SK-N-SH treated with all-trans-retinoic acid at 6 μM for 48 hours (cell line): Measurements from ENCODE around the gene GPR156.

Experiments used
- CREB5 ChIP-seq: fragments of 250-450 bp; sonication (Bioruptor Pico); IDR thresholded peaks from 2 replicates; pipeline ENCODE4 v1.5.1; 2020; ENCODE audit warnings: low read depth, mild to moderate bottlenecking, moderate library complexity
- ESRRG ChIP-seq: fragments of 250-450 bp; sonication (Bioruptor Pico); IDR thresholded peaks from 2 replicates; pipeline ENCODE4 v1.6.1; 2021; ENCODE audit warnings: mild to moderate bottlenecking
- RARB ChIP-seq: fragments of 250-450 bp; sonication (Bioruptor Pico); IDR thresholded peaks from 2 replicates; pipeline ENCODE4 v1.8.0; 2021; ENCODE audit warnings: mild to moderate bottlenecking, moderate library complexity
- ZC3H10 ChIP-seq: fragments of 250-450 bp; sonication (Bioruptor Pico); IDR thresholded peaks from 2 replicates; pipeline ENCODE4 v1.5.1; 2021; ENCODE audit warnings: mild to moderate bottlenecking, moderate library complexity
- ZFP3 ChIP-seq: fragments of 250-450 bp; sonication (Bioruptor Pico); IDR thresholded peaks from 2 replicates; pipeline ENCODE4 v1.5.0; 2020; ENCODE audit warnings: mild to moderate bottlenecking, moderate library complexity
- ZFP30 ChIP-seq: fragments of 450-650 bp; formaldehyde crosslinking; IDR thresholded peaks from 2 replicates; pipeline ENCODE4 v1.5.0; 2022; ENCODE audit warnings: mild to moderate bottlenecking, moderate library complexity
- ZNF565 ChIP-seq: fragments of 450-650 bp; formaldehyde crosslinking; conservative IDR thresholded peaks from 2 replicates; pipeline ENCODE4 v1.5.0; 2020; ENCODE audit warnings: low read depth, mild to moderate bottlenecking, moderate library complexity
- ZNF70 ChIP-seq: fragments of 450-650 bp; formaldehyde crosslinking; IDR thresholded peaks from 2 replicates; pipeline ENCODE4 v1.5.0; 2020; ENCODE audit warnings: mild to moderate bottlenecking, moderate library complexity

GRCh38 chr3:120181632-120182031, 103.4 kb downstream of the GPR156 start:
- TF ChIP-seq CREB5 (no peak), RARB (CRISPR knock-in tag) (no peak), ZFP3 (no peak), ZFP30 (CRISPR knock-in tag) (no peak), ZNF70 (CRISPR knock-in tag) (no peak), ZNF565 (CRISPR knock-in tag) (no peak), ESRRG (no peak), ZC3H10 (CRISPR knock-in tag) (no peak)
